GM12878 (cell line): ENCODE measurements around the gene ISG15. TPM values are rescaled to one million over a fixed set of nuclear protein-coding genes. Genes with fewer than 3 reads are reported as not detected.

Source experiments
- CHD2 ChIP-seq: IDR thresholded peaks from 2 replicates; pipeline ENCODE4 v1.6.1; 2011; ENCODE audit warnings: low read depth, low read length, improper control_type of control experiment, borderline replicate concordance
- HCFC1 ChIP-seq: fragments of 150-350 bp; IDR thresholded peaks from 2 replicates; pipeline ENCODE4 v1.6.1; 2014; ENCODE audit warnings: low read length
- MYB ChIP-seq: fragments of 150-350 bp; IDR thresholded peaks from 2 replicates; pipeline ENCODE4 v1.6.1; 2014; ENCODE audit warnings: mild to moderate bottlenecking, low read depth, low read length, borderline replicate concordance
- NBN ChIP-seq: fragments of 450-650 bp; IDR thresholded peaks from 2 replicates; pipeline ENCODE4 v1.6.1; 2016
- NFYB ChIP-seq: IDR thresholded peaks from 2 replicates; pipeline ENCODE4 v1.6.1; 2011; ENCODE audit warnings: low read depth, mild to moderate bottlenecking, low read length, improper control_type of control experiment, moderate library complexity; ENCODE audit not compliant: insufficient read depth
- NR2F1 ChIP-seq: fragments of 450-650 bp; conservative IDR thresholded peaks from 2 replicates; pipeline ENCODE4 v1.6.1; 2017; ENCODE audit warnings: mild to moderate bottlenecking
- RELA ChIP-seq: fragments of 450-650 bp; IDR thresholded peaks from 2 replicates; pipeline ENCODE4 v1.8.0; 2014; ENCODE audit warnings: borderline replicate concordance; ENCODE audit not compliant: partially characterized antibody
- SRF ChIP-seq, 2 experiments: IDR thresholded peaks; 2 replicates each; pipeline ENCODE4 v1.6.1; 2011; ENCODE audit warnings: low read depth in 2 of 2, low read length in 2 of 2, mild to moderate bottlenecking in 1 of 2, moderate library complexity in 1 of 2
- ZNF217 ChIP-seq: fragments of 450-650 bp; IDR thresholded peaks from 2 replicates; pipeline ENCODE4 v1.6.1; 2017; ENCODE audit warnings: antibody characterized with exemption, mild to moderate bottlenecking
- polyA plus RNA-seq, 11 experiments: library from polyadenylated mRNA; depleted of rRNA in 4 of 11; unstranded in 6 of 11; stranded (reverse) in 5 of 11; fragments of >200 nt; fragmentation: Nextera tagmentation in 4 of 11; fragmentation: Illumina TruSeq in 1 of 11; extraction: Ambion mirVana in 4 of 11; extraction: Trizol in 1 of 11; gene quantifications; 1 replicate in 1 of 11; 2 replicates in 10 of 11; pipeline versions ENCODE4 v1.2.1 to v1.2.3, GENCODE V29; 2011 to 2016; ENCODE audit warnings: inconsistent platforms in 2 of 11, missing spikeins in 2 of 11, low read depth in 1 of 11
- total RNA-seq, 4 experiments: library from RNA; depleted of rRNA in 3 of 4; stranded (reverse); fragments of >200 nt in 3 of 4; fragmentation: Illumina TruSeq in 1 of 4; extraction: Trizol in 1 of 4; gene quantifications; 2 replicates each; pipeline versions ENCODE4 v1.2.1 to v1.2.3, GENCODE V29; 2013 to 2021
- TF ChIP-seq, protein P1 (sequence below): fragments of 450-650 bp; formaldehyde crosslinking; IDR thresholded peaks from 2 replicates; pipeline ENCODE4 v1.4.0; 2020; ENCODE audit warnings: mild to moderate bottlenecking, moderate library complexity

Gene ISG15
- total and polyA plus RNA-seq, 10 of the 15 experiments (the other 5 are each of a cell fraction or from before 2014, with no cell fraction given) = 7.8 to 384 (median 274) TPM

DNA sequence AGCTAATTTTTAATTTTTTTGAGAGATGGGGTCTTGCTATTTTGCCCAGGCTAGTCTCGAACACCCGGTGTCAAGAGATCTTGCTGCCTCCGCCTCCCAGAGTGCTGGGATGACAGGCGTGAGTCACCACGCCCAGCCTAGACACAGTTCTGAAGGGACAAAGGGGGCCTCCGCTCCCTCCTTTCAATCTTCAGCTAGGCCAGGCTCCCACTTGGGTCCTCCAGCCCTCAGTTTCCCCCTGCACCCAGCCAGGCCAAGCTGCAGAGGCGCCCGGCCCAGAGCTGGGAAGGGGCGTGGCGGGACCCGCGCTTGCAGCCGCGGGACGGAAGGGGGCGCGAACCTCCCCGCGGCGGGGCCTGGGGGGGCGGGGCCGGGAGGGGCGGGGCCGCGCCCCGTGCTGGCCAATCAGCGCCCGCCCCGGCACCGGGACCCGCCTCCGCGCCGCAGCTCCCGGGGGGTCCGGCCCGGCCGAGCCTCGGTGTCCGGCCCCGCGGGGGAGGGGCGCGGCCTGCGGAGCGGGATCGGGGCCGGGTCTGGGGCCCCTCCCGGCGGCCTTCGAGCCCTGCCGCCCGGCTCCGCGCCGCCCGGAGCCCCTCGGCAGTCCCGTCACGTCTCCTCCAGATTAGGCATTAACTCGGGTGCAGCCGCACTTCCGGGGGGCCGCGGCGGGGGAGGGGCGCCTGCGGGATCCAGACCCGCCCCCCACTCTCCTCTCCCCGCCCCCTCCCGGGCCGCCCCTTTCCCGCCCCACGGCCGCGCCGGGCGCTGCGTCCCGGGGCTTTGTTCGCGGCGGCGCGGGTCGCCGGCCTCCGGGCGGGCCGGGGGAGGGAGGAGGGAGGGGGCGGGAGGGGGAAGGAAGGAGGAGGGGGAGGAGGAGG, 6.1 kb downstream of the ISG15 start (continued):
- TF ChIP-seq NFYB (peak; percentile 52; the same call in 1 of the 2 replicates), MYB (no peak), RELA (no peak), ZNF217 (peak; percentile 54; the same call in 1 of the 2 replicates), CHD2 (peak; percentile 19; the same call in 1 of the 2 replicates), HCFC1 (no peak), NBN (peak; percentile 43; the same call in 1 of the 2 replicates), SRF (IDR thresholded peaks at IDR 0.05; ENCODE audit: low read depth in 2 of 2, low read length in 2 of 2) (0 out of 4 replicates have a peak, but pooled peaks of 1 of the 2 experiments have one; percentile 68), NR2F1 (0 out of 2 replicates have a peak, but pooled peaks have one; percentile 9)
- TF ChIP-seq, protein P1, sequence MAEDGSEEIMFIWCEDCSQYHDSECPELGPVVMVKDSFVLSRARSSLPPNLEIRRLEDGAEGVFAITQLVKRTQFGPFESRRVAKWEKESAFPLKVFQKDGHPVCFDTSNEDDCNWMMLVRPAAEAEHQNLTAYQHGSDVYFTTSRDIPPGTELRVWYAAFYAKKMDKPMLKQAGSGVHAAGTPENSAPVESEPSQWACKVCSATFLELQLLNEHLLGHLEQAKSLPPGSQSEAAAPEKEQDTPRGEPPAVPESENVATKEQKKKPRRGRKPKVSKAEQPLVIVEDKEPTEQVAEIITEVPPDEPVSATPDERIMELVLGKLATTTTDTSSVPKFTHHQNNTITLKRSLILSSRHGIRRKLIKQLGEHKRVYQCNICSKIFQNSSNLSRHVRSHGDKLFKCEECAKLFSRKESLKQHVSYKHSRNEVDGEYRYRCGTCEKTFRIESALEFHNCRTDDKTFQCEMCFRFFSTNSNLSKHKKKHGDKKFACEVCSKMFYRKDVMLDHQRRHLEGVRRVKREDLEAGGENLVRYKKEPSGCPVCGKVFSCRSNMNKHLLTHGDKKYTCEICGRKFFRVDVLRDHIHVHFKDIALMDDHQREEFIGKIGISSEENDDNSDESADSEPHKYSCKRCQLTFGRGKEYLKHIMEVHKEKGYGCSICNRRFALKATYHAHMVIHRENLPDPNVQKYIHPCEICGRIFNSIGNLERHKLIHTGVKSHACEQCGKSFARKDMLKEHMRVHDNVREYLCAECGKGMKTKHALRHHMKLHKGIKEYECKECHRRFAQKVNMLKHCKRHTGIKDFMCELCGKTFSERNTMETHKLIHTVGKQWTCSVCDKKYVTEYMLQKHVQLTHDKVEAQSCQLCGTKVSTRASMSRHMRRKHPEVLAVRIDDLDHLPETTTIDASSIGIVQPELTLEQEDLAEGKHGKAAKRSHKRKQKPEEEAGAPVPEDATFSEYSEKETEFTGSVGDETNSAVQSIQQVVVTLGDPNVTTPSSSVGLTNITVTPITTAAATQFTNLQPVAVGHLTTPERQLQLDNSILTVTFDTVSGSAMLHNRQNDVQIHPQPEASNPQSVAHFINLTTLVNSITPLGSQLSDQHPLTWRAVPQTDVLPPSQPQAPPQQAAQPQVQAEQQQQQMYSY (CRISPR knock-in tag) = no peak
